ENCODE measurements around the gene EPB41L2. TPM values are rescaled to one million over a fixed set of nuclear protein-coding genes. Genes with fewer than 3 reads are reported as not detected.

Gene EPB41L2
- total RNA-seq, 2 experiments from 2014 or later = 9.5 to 12.3 TPM

- Mint-ChIP-seq H3K27ac (no peak overlapping the region), H3K27me3 (no peaks in the 10 kb centered on the region), H3K36me3 (ENCODE audit: low read depth) (no peaks in the 10 kb centered on the region), H3K9me3 (no peaks in the 10 kb centered on the region), H3K4me3 (no peak overlapping the region), H3K4me1 (ENCODE audit: low read depth) (no peaks in the 10 kb centered on the region)
- intact Hi-C loops (cut with DNase I, micrococcal nuclease) = no loop called here
- Histone ChIP-seq H3K9me3 (ENCODE audit: control insufficient read depth in 1 of 2, insufficient read depth in 1 of 2, low read length in 2 of 2) (no peaks in the 10 kb centered on the region), H3K36me3 (ENCODE audit: insufficient read depth, low read length) (no peaks in the 10 kb centered on the region), H3K4me3 (ENCODE audit: low read length) (no peak overlapping the region), H3K27me3 (ENCODE audit: control insufficient read depth in 1 of 2, insufficient read depth in 2 of 2, low read length in 2 of 2) (no peaks in the 10 kb centered on the region), H3K4me1 (ENCODE audit: insufficient read depth, low read length) (no peaks in the 10 kb centered on the region), H3K27ac (ENCODE audit: low read depth in 1 of 2, low read length in 2 of 2) (no peak overlapping the region)
- ATAC-seq (ENCODE audit: poor library complexity) (no peak), DNase-seq (no peak)
- POLR2A ChIA-PET = no interaction called here
- CTCF ChIA-PET = no interaction called here
- TF ChIP-seq, protein P1, sequence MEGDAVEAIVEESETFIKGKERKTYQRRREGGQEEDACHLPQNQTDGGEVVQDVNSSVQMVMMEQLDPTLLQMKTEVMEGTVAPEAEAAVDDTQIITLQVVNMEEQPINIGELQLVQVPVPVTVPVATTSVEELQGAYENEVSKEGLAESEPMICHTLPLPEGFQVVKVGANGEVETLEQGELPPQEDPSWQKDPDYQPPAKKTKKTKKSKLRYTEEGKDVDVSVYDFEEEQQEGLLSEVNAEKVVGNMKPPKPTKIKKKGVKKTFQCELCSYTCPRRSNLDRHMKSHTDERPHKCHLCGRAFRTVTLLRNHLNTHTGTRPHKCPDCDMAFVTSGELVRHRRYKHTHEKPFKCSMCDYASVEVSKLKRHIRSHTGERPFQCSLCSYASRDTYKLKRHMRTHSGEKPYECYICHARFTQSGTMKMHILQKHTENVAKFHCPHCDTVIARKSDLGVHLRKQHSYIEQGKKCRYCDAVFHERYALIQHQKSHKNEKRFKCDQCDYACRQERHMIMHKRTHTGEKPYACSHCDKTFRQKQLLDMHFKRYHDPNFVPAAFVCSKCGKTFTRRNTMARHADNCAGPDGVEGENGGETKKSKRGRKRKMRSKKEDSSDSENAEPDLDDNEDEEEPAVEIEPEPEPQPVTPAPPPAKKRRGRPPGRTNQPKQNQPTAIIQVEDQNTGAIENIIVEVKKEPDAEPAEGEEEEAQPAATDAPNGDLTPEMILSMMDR (IDR thresholded peaks at IDR 0.05) = no peak
Observed at GRCh38 chr6:130831607-130832006, 231.4 kb downstream of the EPB41L2 start.

DNA sequence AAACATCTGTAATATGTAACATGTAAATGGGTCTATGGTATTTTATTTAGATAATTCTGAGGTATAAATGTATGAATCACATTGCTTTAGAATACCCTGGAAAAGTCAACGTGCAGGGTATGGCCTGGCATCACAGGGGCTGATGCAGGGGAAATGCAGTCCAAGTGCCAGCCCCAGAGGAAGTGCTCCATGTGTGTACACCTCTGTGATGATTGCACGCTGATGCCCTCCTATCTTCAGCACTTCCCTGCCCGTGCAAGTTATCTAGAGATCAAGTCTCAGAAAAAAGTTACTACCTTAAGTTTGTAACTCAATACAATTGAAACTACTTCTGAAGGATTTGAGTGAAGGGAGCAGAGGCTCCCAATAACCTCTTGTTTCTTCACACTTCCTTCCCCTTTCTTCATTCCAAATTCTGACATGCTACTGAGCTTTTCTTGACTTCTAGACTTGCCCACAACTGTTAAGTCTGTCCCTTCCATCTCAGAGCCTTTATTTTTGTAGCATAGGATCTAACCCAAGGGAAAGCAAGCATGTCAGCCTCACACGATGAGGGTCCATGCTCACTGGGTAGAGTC, 233.6 kb downstream of the EPB41L2 start:
- H3K27ac ChIP-seq (ENCODE audit: low read depth in 1 of 2, low read length in 2 of 2) = no peak overlapping the region
- intact Hi-C loops (cut with DNase I, micrococcal nuclease) = no loop called here
- no peaks in the 10 kb centered on the region for H3K9me3 ChIP-seq (ENCODE audit: control insufficient read depth in 1 of 2, insufficient read depth in 1 of 2, low read length in 2 of 2)
- no peak overlapping the region for H3K27ac Mint-ChIP-seq
- CTCF ChIA-PET = no interaction called here
- no peak overlapping the region for H3K4me3 ChIP-seq (ENCODE audit: low read length)
- no peaks in the 10 kb centered on the region for H3K36me3 ChIP-seq (ENCODE audit: insufficient read depth, low read length)
- no peaks in the 10 kb centered on the region for H3K27me3 ChIP-seq (ENCODE audit: control insufficient read depth in 1 of 2, insufficient read depth in 2 of 2, low read length in 2 of 2)
- H3K36me3 Mint-ChIP-seq (ENCODE audit: low read depth) = no peaks in the 10 kb centered on the region
- H3K4me1 ChIP-seq (ENCODE audit: insufficient read depth, low read length) = no peaks in the 10 kb centered on the region
- ATAC-seq (ENCODE audit: poor library complexity) = no peak
- no peak for DNase-seq
- no peaks in the 10 kb centered on the region for H3K27me3 Mint-ChIP-seq
- no peaks in the 10 kb centered on the region for H3K9me3 Mint-ChIP-seq
- no peak overlapping the region for H3K4me3 Mint-ChIP-seq
- no peaks in the 10 kb centered on the region for H3K4me1 Mint-ChIP-seq (ENCODE audit: low read depth)
- POLR2A ChIA-PET = no interaction called here
- TF ChIP-seq, protein P1 (IDR thresholded peaks at IDR 0.05) = no peak

GRCh38 chr6:130827247-130828149, 235.5 kb downstream of the EPB41L2 start, which contains the start of gene SMLR1:
Gene SMLR1 (plus strand): TSS chr6:130827406. CDS start chr6:130827414, 8 bp downstream.
- ChIA-PET CTCF (no interaction called here), POLR2A (no interaction called here)

More at GRCh38 chr6:130827247-130828149, 235.5 kb downstream of the EPB41L2 start, which contains the start of gene SMLR1:
- Mint-ChIP-seq H3K9me3 (no peaks in the 10 kb centered on the region), H3K27ac (no peak within 1 kb of the TSS), H3K4me1 (ENCODE audit: low read depth) (no peaks in the 10 kb centered on the region), H3K36me3 (ENCODE audit: low read depth) (no peaks in the 10 kb centered on the region), H3K4me3 (no peak within 1 kb of the TSS), H3K27me3 (no peaks in the 10 kb centered on the region)
- Histone ChIP-seq H3K9me3 (ENCODE audit: control insufficient read depth in 1 of 2, insufficient read depth in 1 of 2, low read length in 2 of 2) (no peaks in the 10 kb centered on the region), H3K4me1 (ENCODE audit: insufficient read depth, low read length) (no peaks in the 10 kb centered on the region), H3K36me3 (ENCODE audit: insufficient read depth, low read length) (no peaks in the 10 kb centered on the region), H3K27ac (ENCODE audit: low read depth in 1 of 2, low read length in 2 of 2) (no peak within 1 kb of the TSS), H3K27me3 (ENCODE audit: control insufficient read depth in 1 of 2, insufficient read depth in 2 of 2, low read length in 2 of 2) (no peaks in the 10 kb centered on the region), H3K4me3 (ENCODE audit: low read length) (no peak within 1 kb of the TSS)
- intact Hi-C loops (cut with DNase I, micrococcal nuclease) = no loop called here
- ATAC-seq (ENCODE audit: poor library complexity) = no peak
- no peak for DNase-seq
- TF ChIP-seq, protein P1 (IDR thresholded peaks at IDR 0.05) = no peak

Measured in CD4-positive, alpha-beta T cell (primary cell).